NK-92 (cell line): Measurements from ENCODE around the gene KY.

Experiments
- DNase-seq: peaks from one replicate; lab custom pipeline; 2025; ENCODE audit not compliant: unreplicated experiment; lab: John Stamatoyannopoulos, UW

KY gene

DNA sequence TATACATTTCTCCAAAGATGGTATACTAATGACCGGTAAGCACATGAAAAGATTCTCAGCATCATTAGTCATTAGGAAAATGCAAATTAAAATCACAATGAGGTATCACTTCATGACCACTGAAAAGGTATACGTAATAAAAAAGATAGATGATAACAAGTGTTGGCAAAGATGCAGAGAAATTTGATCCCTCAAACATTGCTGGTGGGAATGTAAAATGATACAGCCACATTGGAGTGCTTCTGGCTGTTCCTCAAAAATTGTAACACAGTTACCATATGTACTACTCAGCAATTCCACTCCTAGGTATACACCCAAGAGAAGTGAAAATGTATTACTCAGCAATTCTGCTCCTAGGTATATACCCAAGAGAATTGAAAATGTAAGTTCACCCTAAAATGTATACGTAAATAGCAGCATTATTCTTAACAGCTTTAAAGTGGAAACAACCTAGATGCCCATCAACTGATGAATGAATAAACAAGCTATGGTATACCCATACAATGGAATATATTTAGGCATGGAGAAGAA is 25.0 kb upstream of the KY start:
- DNase-seq = no peak

DNA sequence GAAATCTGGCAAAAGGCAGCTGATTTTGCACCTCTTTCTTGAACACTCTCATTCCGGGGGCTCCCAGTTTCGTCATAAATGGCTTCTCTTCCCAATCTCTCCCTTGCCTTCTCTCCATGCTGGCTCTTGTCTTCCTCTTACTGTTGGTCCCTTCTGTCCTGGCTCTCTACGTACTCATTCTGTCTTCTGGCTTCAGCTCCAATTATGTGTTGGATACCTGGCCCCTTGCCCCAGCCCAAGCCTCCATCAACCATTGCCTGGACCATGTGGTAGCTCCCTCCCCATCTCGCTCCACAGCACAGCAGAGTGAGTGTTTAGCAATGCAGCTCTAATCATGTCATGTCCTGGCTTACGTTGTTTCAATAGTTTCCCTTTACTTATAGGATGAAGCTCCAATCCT is 21.7 kb upstream of the KY start:
- no peak for DNase-seq

DNA sequence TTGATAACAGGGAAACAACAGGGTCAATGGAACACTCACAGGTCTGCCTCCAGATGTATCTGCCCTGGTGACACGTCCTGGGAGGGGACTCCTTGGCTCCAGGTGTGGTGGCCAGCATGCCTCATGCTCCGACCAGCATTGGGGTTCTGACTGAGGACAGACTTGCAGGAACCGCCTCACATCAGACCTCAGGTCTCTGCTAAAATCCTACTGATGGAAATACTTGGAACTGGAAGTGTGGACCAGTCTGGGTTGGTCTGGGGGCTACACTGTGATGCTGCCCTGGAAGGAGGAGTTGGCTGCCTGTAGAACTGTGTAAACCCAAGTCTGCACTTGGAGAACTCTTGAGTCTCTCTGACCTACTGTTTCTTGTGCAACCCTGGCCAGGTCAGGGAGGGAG is 17.1 kb upstream of the KY start:
- DNase-seq = no peak

DNA sequence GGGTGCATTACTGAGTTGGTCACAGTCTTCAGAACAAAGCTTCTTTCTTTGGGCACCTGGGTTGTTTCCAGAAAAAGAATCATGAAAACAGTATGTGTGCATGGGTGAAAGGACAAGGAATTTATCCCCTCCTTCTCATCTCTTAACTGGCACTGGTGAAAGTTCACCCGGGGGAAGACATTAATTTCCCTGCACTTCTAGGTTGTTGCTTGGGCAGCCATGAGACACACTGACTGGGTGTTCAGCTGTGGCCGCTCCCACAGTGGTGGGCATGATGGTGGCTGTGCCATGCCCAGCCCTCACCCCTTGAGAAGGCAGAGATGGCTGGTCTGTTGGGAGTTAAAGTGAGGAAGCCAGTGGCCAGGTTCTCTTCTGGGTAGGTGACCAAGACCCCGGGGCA is 16.6 kb upstream of the KY start:
- no peak for DNase-seq

DNA sequence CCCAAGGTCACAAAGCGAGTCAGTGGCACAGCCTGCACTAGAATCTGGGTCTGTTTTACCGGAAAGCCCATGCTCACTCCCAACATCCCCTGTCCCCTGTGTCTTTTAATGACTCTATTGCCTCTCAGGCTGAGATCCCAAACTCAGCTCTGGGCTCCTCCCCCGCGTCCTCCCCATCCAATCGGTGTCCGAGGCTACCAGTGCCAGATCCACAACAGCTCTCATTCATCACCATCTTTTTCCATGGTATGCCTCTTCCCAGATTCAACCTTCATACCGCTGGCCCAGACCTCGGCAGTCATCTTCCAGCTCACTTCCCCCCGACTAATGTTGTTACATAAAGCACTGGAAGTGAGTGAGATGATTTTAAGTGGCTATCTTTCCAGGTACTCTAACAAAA is 16.1 kb upstream of the KY start:
- no peak for DNase-seq

DNA sequence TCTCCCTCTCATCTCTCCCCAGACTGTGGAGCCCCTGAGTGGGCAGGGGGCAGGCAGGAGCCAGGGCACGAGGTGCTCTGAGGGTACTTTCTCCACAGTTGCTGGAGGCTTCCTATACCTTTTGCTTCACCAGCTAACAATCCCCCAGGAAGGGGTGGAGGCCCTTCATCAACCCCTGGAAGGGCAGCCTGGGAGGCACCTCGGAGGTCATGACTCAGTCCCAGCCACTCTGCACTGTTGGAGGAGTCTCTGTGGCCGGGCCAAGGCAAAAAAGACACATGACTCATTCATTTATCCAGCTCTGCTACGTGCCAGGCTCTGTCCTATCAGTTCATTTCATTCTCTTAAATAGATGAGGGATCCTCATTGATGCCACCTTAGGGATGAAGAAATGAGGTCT is 15.6 kb upstream of the KY start:
- no peak for DNase-seq

DNA sequence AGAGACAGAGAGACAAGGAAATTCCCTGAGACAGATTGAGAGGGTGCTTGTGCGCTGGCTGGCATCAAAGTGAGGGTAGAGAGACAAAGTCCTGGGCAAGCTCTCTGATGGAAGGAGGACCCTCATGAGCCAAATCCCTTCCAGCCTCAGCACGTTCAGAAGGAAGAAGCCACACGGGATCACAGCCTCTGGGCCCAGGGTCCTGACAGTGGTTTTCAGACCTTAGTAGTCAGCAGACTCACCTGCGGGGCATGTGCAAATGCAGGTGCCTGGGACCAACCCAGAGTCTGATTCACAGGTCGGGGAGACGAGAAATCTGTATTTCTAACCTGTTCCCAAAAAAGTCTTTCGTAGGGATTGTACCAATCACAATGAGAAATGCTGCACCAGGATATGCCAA is 15.2 kb upstream of the KY start:
- DNase-seq = no peak

DNA sequence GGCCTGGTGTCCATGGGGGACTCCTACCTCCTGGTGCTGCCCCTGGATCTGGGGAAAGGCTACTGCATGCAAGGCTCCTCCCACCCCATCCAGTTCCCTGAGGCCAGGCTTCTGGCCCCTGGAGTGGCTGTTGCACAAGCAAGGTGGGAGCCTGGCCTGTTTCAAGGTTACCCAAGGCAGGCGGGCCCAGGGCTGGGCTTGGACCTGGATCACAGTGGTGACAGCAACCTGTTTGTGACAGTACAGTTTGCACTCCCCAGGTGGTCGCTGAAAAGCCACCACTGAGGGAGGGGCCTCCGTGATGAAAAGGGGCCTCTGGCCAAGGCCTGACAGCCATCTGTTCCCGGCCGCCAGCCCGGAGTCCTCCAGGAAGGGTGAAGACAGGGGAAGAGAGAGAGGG is 14.4 kb upstream of the KY start:
- DNase-seq = no peak

DNA sequence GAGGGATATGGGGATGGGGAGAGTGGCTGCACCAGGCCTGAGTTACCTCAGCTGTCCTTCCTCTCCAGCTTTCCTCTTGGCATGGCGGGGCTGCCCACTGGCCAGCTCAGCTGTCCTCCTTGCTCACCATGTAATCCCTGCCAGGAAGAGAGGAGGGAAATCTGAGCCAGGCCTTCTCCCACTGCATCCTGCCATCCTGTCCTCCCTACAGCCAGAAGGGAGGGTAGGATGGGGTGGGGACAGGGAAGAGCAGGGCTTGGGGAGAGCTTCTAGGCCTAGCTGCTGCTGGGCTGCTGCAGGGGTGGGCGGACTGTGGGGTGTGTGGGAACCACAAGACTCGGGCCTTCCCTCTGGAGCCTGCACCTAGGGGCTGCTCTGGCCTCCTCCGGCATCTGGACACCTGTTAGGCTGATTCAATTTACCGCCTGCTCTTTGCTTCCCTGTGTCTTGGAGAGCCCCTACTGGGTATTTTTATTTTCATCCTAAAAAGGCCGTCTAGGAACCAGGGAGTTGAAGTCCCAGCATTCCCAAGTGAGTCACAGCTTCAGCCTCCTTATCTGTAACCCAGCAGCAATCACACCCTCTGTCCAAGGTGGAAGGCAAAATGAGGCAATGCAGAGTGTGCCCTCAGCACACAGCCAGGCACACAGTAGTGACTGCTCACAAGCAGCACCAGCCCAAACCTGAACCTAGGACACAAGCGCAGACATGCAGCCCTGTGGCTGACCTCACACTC is 13.1 kb upstream of the KY start:
- DNase-seq = no peak

DNA sequence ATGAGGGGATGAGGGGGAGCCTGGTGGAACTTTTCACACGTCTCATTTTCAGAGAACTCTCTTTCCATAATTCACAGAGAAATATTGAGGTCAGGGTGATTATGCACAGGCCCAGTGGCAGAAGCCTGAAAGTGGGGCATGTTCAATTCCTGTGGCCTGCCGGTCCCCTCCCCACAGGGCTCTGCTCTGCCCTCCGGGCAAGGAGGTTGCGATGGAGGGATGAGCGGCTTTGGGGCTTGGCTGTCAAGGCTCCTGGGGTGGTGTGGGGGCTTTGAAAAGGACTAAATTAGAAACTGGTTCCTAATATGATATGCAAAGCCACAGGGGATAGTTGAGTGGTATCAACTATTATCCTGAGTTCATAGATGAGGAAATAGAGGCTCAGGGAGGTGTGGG is 9.2 kb upstream of the KY start:
- DNase-seq = no peak

DNA sequence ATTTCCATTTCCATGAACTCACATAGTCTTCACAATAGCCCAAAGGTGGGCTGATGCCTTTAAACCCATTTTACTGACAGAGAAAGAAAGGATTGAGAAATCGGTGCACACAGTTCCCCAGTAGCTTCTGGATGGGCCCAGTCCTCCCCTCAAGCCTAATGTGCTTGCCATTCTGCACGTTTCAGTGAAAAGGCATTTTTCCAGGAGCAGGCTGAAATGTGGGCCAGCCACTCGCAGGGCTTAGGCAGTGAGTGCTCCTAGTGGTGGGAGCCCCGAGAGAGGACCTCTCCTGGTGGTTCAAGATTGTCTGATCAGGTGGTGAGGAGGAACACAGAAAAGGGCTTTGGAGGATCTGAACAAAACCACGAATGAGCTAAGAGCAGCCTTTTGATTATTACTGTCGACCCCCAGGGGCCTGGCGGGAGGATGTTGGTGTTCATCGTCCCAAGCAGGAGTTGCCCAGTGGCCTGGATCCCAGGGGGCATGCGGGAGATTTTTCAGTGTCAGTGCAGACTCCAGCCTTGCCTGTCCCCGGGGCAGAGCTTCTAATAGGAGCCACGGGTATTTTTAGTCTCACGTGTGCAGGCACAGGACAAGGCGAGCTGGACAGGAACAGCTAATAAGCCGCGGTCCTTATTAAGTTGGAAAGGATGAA is 8.7 kb upstream of the KY start:
- no peak for DNase-seq

DNA sequence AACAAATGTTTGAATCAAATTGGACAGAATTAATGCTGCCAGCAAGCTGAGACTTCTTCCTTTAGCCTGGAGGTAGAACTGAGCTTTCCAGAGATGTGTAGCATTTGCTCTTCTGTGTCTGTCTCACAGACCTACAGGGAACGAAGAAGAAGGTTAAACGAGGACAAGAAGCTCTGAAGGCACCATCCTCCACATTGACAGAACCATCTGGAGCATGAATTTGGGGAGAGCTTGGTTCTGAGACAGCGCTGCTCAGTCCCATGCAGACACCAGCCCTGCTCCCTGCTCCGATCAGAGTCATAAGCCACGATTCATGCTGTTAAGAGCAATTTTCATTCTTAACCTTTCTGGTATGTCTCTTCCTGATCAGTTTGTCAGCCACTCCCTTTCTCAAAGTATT is 7.7 kb upstream of the KY start:
- DNase-seq = no peak

DNA sequence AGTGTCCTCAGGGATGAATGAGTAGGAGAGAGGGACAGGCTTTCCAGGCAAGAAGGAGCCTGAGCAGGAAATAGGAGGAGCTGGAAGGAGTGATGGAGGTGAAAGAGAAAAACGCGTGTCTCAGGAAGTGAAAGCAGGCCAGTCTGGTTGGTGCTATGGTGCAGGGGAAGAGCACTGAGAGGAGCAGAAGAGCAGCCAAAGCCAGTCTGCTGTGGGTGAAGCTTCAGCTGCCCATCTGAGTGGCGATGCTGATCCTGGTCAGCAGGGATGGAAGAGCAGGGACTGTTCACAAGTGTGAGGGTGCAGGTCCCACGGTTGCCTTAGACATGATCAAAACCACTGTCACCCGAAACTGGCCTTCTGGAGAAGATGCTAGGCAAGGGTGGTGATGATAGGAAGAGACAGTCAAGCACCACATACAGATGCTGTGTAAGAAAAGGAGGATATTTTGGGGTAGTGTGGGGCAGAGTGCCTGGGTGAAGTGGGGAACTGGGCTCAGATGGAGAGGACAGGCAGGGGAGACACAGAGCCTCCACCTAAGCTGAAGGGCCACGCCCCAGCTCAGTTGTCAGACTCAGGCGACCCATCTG is 5.5 kb upstream of the KY start:
- DNase-seq = no peak

DNA sequence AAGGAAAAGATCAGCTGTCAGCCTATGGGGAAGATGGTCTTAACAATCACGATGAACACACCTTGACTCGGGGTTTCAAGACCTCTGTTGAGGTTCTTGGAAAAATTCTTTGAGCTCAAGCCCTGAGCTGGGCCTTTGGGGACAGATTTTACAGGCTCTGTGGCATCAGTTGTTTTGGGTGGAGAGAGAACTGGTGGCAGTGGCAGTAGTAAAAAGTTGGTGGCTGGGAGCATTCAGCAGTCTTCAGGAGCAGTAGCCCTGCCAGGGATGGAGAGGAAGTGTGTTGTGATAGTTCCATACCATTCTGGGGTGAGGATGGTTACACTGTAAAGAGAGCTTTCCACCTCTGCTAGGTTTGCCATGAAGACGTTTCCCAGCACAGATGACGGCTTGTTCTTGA is 4.9 kb upstream of the KY start:
- no peak for DNase-seq

DNA sequence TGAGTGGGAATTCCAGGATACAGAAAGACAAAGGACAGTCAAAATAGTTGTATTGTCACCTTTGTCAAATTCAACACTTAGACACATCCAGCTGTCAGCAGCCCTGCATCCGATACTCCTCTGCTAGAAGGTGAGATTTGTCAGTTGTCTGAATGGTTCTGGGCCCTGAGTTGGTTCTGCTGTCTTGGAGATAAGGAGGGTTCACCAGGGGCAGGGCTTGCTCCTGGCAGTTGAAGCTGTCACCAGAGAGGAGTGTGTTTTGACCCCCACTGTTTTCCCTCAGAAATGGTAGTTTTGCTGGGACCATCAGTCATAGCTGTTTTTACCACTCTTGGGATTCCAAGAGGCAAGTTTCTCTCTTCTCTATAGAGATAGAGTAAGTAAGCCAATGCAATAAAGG is 3.2 kb upstream of the KY start:
- no peak for DNase-seq

DNA sequence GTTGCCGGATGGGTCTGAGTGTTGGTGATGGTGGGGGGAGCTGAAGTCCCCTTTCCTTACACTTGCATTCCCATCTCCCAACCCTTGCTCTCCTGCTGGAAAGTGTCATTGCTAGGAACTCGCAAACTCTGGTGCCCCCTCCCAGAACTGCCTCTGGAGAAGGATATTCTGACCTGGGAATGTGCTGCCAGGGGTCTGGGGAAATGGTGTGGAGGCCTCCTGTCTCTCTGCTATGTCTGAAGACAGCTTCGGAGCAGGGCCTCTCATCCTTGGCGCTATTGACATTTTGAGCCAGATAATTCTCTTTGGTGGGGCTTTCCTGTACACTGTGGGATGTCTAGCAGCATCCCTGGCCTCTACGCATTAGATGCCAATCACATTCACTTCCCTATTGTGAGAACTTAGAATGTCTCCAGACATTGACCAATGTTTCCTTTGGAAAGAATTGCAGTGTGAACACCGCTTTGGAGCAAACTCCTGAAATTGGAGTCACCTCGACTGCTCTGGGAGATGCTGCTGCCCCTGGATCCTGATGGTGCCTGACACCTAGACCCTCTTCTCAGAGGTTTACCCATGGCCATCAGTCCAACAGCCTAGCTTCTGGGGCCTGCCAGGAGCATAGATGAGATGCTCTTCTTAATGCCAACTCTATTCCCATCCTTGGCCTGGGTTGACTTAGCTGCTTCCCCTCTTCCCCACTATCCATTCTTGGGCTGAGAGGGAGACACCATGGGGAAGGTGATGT is 2.2 kb upstream of the KY start:
- no peak for DNase-seq

DNA sequence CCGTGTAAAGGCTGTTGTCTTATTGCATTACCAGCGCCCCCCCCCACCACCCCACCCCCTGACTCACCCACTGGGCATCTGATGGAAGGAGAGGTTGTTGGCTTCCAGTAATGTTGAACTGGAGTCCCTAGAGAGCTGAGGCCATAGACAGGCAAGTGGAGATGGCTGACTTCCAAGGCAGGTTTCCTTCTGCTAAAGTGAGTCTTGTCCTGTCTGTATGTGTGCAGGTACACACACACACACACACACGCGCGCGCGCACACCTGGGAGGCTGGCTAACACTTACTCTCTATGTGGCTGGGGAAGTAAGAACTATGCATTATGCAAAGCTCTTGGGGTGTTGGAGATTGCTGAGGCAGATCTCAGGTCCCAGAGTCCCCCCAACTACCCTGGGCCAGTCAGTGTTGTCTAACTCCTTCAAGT is 1.6 kb upstream of the KY start:
- no peak for DNase-seq

DNA sequence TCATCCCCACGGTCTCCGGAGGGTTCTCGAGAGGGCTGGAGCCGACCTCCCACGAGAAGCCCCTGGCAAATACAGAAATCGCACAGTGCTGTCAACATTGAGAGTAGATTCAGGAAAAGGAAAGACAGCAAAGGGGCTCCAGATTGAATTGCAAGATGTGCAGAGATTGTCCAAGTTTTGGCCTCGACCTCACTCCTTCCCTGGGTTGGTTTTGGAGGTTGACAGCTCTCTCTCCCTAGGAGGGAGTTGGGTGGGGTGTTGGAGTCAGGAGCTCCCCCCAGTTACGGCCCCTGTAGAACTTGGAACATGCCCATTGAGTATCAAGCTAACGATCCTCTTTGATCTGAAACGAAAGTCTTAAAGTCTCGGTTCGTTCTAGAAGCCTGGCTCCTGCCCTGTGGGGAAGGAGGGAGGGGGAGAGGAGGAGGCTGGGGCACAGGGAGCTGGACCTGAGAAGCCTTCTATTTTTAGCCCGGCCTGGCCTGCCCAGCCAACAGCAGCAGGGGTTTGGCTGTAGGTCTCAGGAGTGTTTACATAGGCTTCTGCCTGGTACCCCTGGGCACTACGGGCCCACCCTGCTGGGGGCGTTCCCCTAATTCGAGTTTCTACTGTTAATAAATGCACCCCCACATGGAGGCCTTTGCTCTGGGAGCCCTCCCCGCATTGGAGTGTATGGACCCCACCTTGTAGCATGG is 672 bp upstream of the KY start:
- no peak for DNase-seq

DNA sequence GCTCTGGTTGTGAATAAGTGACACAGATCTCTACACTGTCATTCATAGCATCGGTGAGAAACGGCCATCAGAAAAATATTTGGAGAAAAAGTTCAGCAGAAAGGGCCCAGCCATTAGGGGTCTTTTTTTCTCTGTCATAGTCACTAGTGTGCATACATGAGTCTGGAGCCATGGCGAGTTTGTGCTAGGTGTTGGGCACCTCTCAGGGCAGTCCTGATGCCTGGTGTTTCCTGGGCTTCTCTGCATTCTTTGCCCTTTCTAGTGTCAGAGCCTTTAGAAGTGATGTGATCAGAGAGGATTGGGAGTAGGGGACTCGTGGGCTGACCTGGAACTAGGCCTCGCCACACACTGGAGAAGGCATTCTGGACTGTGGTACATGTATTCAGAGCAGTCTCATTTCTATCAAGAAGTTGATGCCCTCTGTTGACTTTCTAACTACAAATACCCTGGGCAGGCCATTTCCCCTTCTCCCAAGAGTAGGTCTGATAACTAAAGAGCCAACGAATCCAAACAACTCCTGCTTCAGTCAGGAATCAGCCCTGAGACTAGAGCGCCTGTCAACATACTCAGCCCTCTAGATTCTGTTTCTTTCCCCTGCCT is 1.6 kb downstream of the KY start:
- no peak for DNase-seq

DNA sequence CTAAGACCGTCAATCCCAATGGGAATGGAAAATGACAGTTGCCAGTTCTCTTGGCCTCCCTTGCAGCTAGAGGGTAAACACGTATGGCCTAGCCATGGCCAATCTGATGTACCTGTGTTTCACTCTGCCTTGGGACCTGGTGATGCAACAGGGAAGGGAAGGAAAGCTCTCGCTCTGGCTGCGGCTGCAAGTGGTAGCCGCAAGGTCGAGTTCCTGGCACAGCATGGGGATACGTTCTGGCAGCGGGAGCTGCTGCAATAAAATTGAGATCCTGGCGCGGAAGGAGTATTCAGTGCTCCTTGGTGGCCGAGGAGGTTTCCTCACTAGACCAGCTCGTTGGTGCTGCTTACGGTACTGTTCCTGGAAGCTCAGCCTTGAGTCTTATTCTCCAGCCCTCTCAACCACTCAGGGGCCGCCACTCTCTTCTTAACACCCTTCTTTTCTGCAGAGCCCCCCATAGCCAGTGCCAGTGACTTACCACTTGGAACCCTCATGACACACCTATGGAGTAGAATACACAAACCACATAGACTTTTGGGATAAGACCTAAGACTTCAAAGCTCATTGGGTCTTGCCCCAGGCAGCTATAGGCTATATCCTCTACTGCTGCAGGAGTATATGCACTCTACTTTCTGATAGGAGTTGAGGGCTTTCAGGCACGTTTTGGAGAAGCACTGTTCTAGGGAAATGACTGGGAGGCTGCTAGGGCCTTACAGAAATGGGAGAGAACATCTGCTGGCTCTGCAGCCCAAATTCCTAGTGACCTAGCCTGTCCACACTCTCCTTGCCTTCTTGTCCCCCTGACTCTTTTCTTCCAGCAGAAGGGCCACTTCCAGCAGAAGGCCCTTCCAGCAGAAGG is 2.7 kb downstream of the KY start:
- DNase-seq = no peak
